Mesenchymal stem cell (in vitro differentiated cells and primary cell): ENCODE measurements around the gene NRXN3.

Source experiments
- DNase-seq: peaks from one replicate; pipeline ENCODE4 v3.0.0-alpha.2; 2013
- H2AFZ ChIP-seq: one replicate; pipeline ENCODE4 v1.6.1; 2013; ENCODE audit warnings: low read depth, mild to moderate bottlenecking, control low read depth, inconsistent platforms, low read length, moderate library complexity
- H2AK5ac ChIP-seq: 2 replicates; pipeline ENCODE4 v1.6.1; 2013; ENCODE audit warnings: low read length, moderate library complexity, mild to moderate bottlenecking, inconsistent platforms; ENCODE audit not compliant: severe bottlenecking
- H2BK120ac ChIP-seq: one replicate; pipeline ENCODE4 v1.6.1; 2013; ENCODE audit warnings: low read depth, mild to moderate bottlenecking, inconsistent platforms, low read length, moderate library complexity
- H2BK12ac ChIP-seq, 2 experiments: one replicate each; pipeline ENCODE4 v1.6.1; 2013; ENCODE audit warnings: inconsistent platforms in 2 of 2, low read length in 2 of 2, mild to moderate bottlenecking in 2 of 2, moderate library complexity in 2 of 2, control low read depth in 1 of 2
- H2BK15ac ChIP-seq: one replicate; pipeline ENCODE4 v1.6.1; 2013; ENCODE audit warnings: mild to moderate bottlenecking, low read depth, inconsistent platforms; ENCODE audit not compliant: poor library complexity, severe bottlenecking
- H2BK5ac ChIP-seq: 2 replicates; pipeline ENCODE4 v1.6.1; 2013; ENCODE audit warnings: low read depth, mild to moderate bottlenecking, low read length, control low read depth, inconsistent platforms; ENCODE audit not compliant: poor library complexity, severe bottlenecking
- H3K14ac ChIP-seq, 2 experiments: one replicate each; pipeline ENCODE4 v1.6.1; 2013; ENCODE audit warnings: inconsistent platforms in 2 of 2, low read length in 2 of 2, control low read depth in 1 of 2, mild to moderate bottlenecking in 1 of 2, moderate library complexity in 1 of 2
- H3K18ac ChIP-seq, 2 experiments: one replicate each; pipeline ENCODE4 v1.6.1; 2013; ENCODE audit warnings: inconsistent platforms in 2 of 2, low read length in 2 of 2, control low read depth in 1 of 2, low read depth in 1 of 2, mild to moderate bottlenecking in 1 of 2
- H3K23ac ChIP-seq, 2 experiments: one replicate each; pipeline ENCODE4 v1.6.1; 2013; ENCODE audit warnings: inconsistent platforms in 2 of 2, low read length in 2 of 2, mild to moderate bottlenecking in 2 of 2, moderate library complexity in 2 of 2, control low read depth in 1 of 2
- H3K27ac ChIP-seq: 2 replicates; pipeline ENCODE4 v1.5.1; 2013; ENCODE audit warnings: mild to moderate bottlenecking, moderate library complexity, low read length, control low read depth, inconsistent platforms; ENCODE audit not compliant: poor library complexity, severe bottlenecking
- H3K27me3 ChIP-seq, 2 experiments: 2 replicates each; pipeline versions ENCODE4 v1.6.1 to v1.7.0; 2013; ENCODE audit warnings: low read length in 2 of 2, mild to moderate bottlenecking in 2 of 2, moderate library complexity in 2 of 2, control low read depth in 1 of 2, inconsistent platforms in 1 of 2; ENCODE audit not compliant: control insufficient read depth in 1 of 2, insufficient read depth in 1 of 2
- H3K36me3 ChIP-seq, 2 experiments: 2 replicates each; pipeline versions ENCODE4 v1.6.1 to v1.7.0; 2013; ENCODE audit warnings: low read length in 2 of 2, control low read depth in 1 of 2, inconsistent platforms in 1 of 2, low read depth in 1 of 2, mild to moderate bottlenecking in 1 of 2; ENCODE audit not compliant: insufficient read depth in 2 of 2, control insufficient read depth in 1 of 2
- H3K4ac ChIP-seq, 2 experiments: one replicate each; pipeline ENCODE4 v1.6.1; 2013; ENCODE audit warnings: inconsistent platforms in 2 of 2, low read length in 2 of 2, mild to moderate bottlenecking in 2 of 2, moderate library complexity in 2 of 2, control low read depth in 1 of 2, low read depth in 1 of 2
- H3K4me1 ChIP-seq: 2 replicates; pipeline ENCODE4 v1.6.1; 2013; ENCODE audit warnings: low read depth, low read length, control low read depth; ENCODE audit not compliant: control insufficient read depth, insufficient read depth
- H3K4me2 ChIP-seq: 2 replicates; pipeline ENCODE4 v1.6.1; 2013; ENCODE audit warnings: low read length, mild to moderate bottlenecking, inconsistent platforms; ENCODE audit not compliant: poor library complexity, severe bottlenecking
- H3K4me3 ChIP-seq, 2 experiments: 2 replicates each; pipeline versions ENCODE4 v1.5.1 to v1.7.0; 2013; ENCODE audit warnings: low read length in 2 of 2, mild to moderate bottlenecking in 2 of 2, control low read depth in 1 of 2, low read depth in 1 of 2; ENCODE audit not compliant: insufficient read depth in 1 of 2
- H3K79me1 ChIP-seq: replicated peaks from 2 replicates; pipeline ENCODE4 v1.6.1; 2013; ENCODE audit warnings: mild to moderate bottlenecking, control low read depth, low read length, inconsistent platforms; ENCODE audit not compliant: poor library complexity, severe bottlenecking
- H3K9ac ChIP-seq: 2 replicates; pipeline ENCODE4 v1.7.0; 2013; ENCODE audit warnings: mild to moderate bottlenecking, low read length, moderate library complexity
- H3K9me3 ChIP-seq: 2 replicates; pipeline ENCODE4 v1.7.0; 2013; ENCODE audit warnings: mild to moderate bottlenecking, low read length; ENCODE audit not compliant: control insufficient read depth
- H4K8ac ChIP-seq: one replicate; pipeline ENCODE4 v1.6.1; 2013; ENCODE audit warnings: inconsistent platforms, mild to moderate bottlenecking, low read length, moderate library complexity
- H4K91ac ChIP-seq: one replicate; pipeline ENCODE4 v1.6.1; 2013; ENCODE audit warnings: mild to moderate bottlenecking, low read length, inconsistent platforms
- WGBS: methylation state at CpG from one replicate; pipeline ENCODE4 v1.1.7; 2013; ENCODE audit warnings: mixed read lengths; 5-methylcytosine and 5-hydroxymethylcytosine counted together

The NRXN3 gene

GRCh38 chr14:79328863-79329262 is 1158.7 kb downstream of the NRXN3 start:
- Histone ChIP-seq H3K9me3 (no peaks in the 10 kb centered on the region), H2AK5ac (no peak overlapping the region), H3K18ac (no peak overlapping the region), H2BK15ac (no peak overlapping the region), H3K27me3 (no peaks in the 10 kb centered on the region), H3K4me2 (no peak overlapping the region), H3K4me3 (no peak overlapping the region), H3K23ac (no peak overlapping the region), H2BK12ac (no peak overlapping the region), H3K4ac (no peak overlapping the region), H2BK120ac (no peak overlapping the region), H4K8ac (no peak overlapping the region), H3K79me1 (no peaks in the 10 kb centered on the region), H4K91ac (no peak overlapping the region), H2BK5ac (no peak overlapping the region), H2AFZ (no peak overlapping the region), H3K9ac (no peak overlapping the region), H3K36me3 (no peaks in the 10 kb centered on the region), H3K27ac (no peak overlapping the region), H3K14ac (no peak overlapping the region), H3K4me1 (no peaks in the 10 kb centered on the region)
- 85% methylated on average over 2 of the region's 3 CpGs for WGBS
- DNase-seq = peak; percentile 30

DNA sequence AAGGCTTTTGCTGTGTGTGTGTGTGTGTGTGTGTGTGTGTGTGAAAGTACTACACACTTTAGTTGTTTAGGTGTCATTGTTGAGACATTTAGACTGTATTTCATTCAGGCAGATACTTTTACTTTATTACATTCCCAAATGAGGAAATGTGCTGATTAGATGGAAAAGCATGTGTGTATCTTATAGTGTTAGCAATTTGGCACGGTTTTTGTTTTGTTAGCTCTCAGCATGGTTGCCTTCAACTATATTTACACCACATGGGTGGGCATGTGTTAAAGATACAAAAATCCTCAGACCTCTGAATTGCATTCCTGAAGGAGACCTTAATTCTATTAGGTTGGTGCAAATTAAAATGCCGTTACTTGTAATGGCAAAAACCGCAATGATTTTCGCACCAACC is 1161.7 kb downstream of the NRXN3 start:
- no peaks in the 10 kb centered on the region for H3K79me1 ChIP-seq
- H3K9me3 ChIP-seq = no peaks in the 10 kb centered on the region
- H3K4me1 ChIP-seq = no peaks in the 10 kb centered on the region
- H3K23ac ChIP-seq = no peak overlapping the region
- no peak overlapping the region for H4K8ac ChIP-seq
- H3K4ac ChIP-seq = no peak overlapping the region
- H4K91ac ChIP-seq = no peak overlapping the region
- no peak overlapping the region for H2BK120ac ChIP-seq
- H2BK15ac ChIP-seq = no peak overlapping the region
- no peak overlapping the region for H3K18ac ChIP-seq
- no peaks in the 10 kb centered on the region for H3K36me3 ChIP-seq
- 95% methylated on average over 3 of the region's 4 CpGs for WGBS
- no peak overlapping the region for H3K9ac ChIP-seq
- H2AFZ ChIP-seq = no peak overlapping the region
- H2AK5ac ChIP-seq = no peak overlapping the region
- no peak overlapping the region for H3K4me2 ChIP-seq
- DNase-seq = no peak
- no peak overlapping the region for H2BK5ac ChIP-seq
- H3K27ac ChIP-seq = no peak overlapping the region
- H2BK12ac ChIP-seq = no peak overlapping the region
- H3K14ac ChIP-seq = no peak overlapping the region
- no peak overlapping the region for H3K4me3 ChIP-seq
- no peaks in the 10 kb centered on the region for H3K27me3 ChIP-seq

DNA sequence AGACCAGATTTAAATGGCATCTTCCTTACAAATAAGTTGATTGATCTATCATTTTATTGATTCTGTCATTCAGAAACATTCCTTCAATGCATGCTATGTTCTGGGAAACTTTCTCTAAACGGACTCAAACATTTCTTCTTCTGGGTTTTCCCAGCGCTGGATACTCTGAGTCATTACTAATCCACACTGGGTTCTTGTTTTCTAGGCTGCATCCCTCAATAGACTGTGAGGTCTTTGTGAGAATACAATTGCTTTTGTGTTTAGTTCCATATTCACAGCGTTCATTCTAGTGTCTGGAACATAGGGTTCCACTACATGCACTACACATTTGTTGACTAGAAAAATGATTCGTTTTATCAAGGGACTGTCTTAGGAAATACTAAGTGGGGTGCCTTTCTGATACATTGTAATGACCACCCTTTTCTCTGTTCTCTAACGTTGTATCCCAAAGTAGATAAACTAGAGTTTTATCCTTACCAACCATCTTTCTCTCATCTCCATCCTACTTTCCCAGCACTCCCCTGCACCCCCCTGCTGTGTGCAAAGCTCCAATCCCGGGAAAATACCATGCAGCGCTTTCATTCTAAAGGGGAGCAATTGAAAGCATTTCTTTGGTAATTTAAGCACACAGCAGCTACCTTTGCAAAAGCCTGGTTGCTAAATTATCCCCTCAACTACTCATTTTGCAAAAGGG is 1162.5 kb downstream of the NRXN3 start:
- Histone ChIP-seq H3K36me3 (no peaks in the 10 kb centered on the region), H4K8ac (no peak overlapping the region), H3K79me1 (no peaks in the 10 kb centered on the region), H3K14ac (no peak overlapping the region), H3K4ac (no peak overlapping the region), H3K9me3 (no peaks in the 10 kb centered on the region), H2BK5ac (no peak overlapping the region), H3K4me2 (no peak overlapping the region), H2BK12ac (no peak overlapping the region), H3K27ac (no peak overlapping the region), H2AFZ (no peak overlapping the region), H3K4me3 (no peak overlapping the region), H3K23ac (no peak overlapping the region), H4K91ac (no peak overlapping the region), H3K9ac (no peak overlapping the region), H2BK15ac (no peak overlapping the region), H3K18ac (no peak overlapping the region), H2BK120ac (no peak overlapping the region), H2AK5ac (no peak overlapping the region), H3K27me3 (no peaks in the 10 kb centered on the region), H3K4me1 (no peaks in the 10 kb centered on the region)
- WGBS = 21% methylated on average over 4 of the region's 7 CpGs
- DNase-seq = peak; percentile 10

GRCh38 chr14:79333198-79333546 is 1163.0 kb downstream of the NRXN3 start:
- H3K4me1 ChIP-seq = no peaks in the 10 kb centered on the region
- no peak overlapping the region for H3K4ac ChIP-seq
- H3K23ac ChIP-seq = no peak overlapping the region
- no peak overlapping the region for H2BK5ac ChIP-seq
- no peak overlapping the region for H4K8ac ChIP-seq
- H2BK120ac ChIP-seq = no peak overlapping the region
- H3K14ac ChIP-seq = no peak overlapping the region
- H3K79me1 ChIP-seq = no peaks in the 10 kb centered on the region
- DNase-seq = no peak
- no peak overlapping the region for H2BK12ac ChIP-seq
- H3K36me3 ChIP-seq = no peaks in the 10 kb centered on the region
- H3K27me3 ChIP-seq = no peaks in the 10 kb centered on the region
- no peak overlapping the region for H2AK5ac ChIP-seq
- no peak overlapping the region for H3K4me3 ChIP-seq
- no peak overlapping the region for H3K18ac ChIP-seq
- no peak overlapping the region for H3K4me2 ChIP-seq
- H3K27ac ChIP-seq = no peak overlapping the region
- no peak overlapping the region for H2AFZ ChIP-seq
- no CpG with 5 or more reads among the region's 1 CpG for WGBS
- no peak overlapping the region for H3K9ac ChIP-seq
- no peak overlapping the region for H4K91ac ChIP-seq
- no peaks in the 10 kb centered on the region for H3K9me3 ChIP-seq
- H2BK15ac ChIP-seq = no peak overlapping the region
